ENCODE data around the gene KRTCAP3.

DNA sequence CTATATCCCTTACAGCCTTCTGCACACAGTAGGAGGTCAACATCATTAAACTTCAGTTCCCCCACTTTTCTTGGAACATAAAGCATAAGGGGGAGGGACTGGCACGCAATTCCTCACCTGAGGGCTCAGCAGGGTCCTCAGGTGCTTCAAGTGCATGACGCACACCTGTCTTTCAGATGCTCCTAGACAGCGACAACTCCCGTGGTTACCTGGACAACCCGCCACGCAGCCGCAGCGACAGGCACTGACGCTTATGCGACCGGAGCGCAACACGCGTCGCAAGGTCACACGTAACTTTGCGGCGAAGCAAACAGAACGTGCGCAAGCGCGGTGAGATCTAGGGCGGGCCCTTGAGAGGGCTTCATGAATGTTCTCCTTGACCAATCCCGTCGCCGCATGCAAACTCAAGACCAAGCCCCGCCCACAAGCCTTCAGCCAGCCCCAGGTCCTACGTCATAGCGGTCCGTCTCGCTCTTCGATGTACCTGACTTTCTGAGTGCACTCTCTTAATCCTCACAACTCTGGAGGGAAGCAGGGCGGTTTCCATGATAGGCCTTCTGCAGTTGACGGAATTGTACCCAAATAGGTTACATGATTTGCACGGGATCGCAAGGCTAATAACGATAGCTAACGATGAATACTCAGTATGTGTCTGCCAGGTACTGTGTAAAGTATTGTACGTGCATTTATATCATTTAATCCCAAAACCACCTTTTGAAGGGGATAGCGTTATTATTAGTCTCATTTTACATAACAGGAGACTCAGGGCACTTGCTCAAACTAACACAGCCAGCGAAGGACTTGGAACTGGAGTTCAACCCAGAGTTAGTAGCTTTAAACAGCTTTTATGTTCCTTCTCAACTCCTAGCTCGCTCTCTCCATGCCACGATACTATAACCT lies 47.6 kb downstream of the KRTCAP3 start, which contains the start of gene IFT172:
- TF ChIP-seq, protein P1, sequence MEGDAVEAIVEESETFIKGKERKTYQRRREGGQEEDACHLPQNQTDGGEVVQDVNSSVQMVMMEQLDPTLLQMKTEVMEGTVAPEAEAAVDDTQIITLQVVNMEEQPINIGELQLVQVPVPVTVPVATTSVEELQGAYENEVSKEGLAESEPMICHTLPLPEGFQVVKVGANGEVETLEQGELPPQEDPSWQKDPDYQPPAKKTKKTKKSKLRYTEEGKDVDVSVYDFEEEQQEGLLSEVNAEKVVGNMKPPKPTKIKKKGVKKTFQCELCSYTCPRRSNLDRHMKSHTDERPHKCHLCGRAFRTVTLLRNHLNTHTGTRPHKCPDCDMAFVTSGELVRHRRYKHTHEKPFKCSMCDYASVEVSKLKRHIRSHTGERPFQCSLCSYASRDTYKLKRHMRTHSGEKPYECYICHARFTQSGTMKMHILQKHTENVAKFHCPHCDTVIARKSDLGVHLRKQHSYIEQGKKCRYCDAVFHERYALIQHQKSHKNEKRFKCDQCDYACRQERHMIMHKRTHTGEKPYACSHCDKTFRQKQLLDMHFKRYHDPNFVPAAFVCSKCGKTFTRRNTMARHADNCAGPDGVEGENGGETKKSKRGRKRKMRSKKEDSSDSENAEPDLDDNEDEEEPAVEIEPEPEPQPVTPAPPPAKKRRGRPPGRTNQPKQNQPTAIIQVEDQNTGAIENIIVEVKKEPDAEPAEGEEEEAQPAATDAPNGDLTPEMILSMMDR (conservative IDR thresholded peaks at IDR 0.05; ENCODE audit: low read length) = no peak
- TF ChIP-seq EZH2phosphoT487 (IDR thresholded peaks at IDR 0.05; ENCODE audit: borderline replicate concordance, low read depth, low read length) = no peak

Data from OCI-LY7 (cell line).